Psoas muscle (tissue), 8 donors: ENCODE measurements around the gene SEMG2. TPM values are rescaled to one million over a fixed set of nuclear protein-coding genes. Genes with fewer than 3 reads are reported as not detected.

Experiments
- ATAC-seq, 4 donors: fragments of 200-7000 bp; cut with Tn5 transposase; one replicate each; pipeline ENCODE4 v1.9.1; 2020; ENCODE audit warnings: moderate library complexity in 3 of 4, mild to moderate bottlenecking in 2 of 4
- DNase-seq, 2 donors: peaks; one replicate each; pipeline ENCODE4 v3.0.0-alpha.2; 2020
- H3K27ac ChIP-seq: fragments of 200-600 bp; one replicate; pipeline ENCODE4 v1.8.0; 2022
- H3K27me3 ChIP-seq, 3 donors: fragments of 200-600 bp in 1 of 3; one replicate each; pipeline versions ENCODE4 v1.6.1 to v1.8.0; 2013 to 2022; ENCODE audit warnings: low read length in 2 of 3, mild to moderate bottlenecking in 2 of 3, moderate library complexity in 1 of 3; ENCODE audit not compliant: insufficient read depth in 3 of 3
- H3K36me3 ChIP-seq, 2 donors: fragments of 200-600 bp in 1 of 2; one replicate each; pipeline versions ENCODE4 v1.6.1 to v1.8.0; 2013 to 2022; ENCODE audit warnings: low read depth in 1 of 2, mild to moderate bottlenecking in 1 of 2, moderate library complexity in 1 of 2; ENCODE audit not compliant: insufficient read depth in 1 of 2
- H3K4me1 ChIP-seq: fragments of 200-600 bp; one replicate; pipeline ENCODE4 v1.8.0; 2022
- H3K4me3 ChIP-seq: fragments of 200-600 bp; one replicate; pipeline ENCODE4 v1.8.0; 2022; ENCODE audit warnings: mild to moderate bottlenecking
- H3K9me3 ChIP-seq: fragments of 200-600 bp; one replicate; pipeline ENCODE4 v1.8.0; 2022
- CTCF ChIP-seq: fragments of 200-600 bp; IDR thresholded peaks from one replicate; pipeline ENCODE4 v1.8.0; 2022; ENCODE audit warnings: antibody characterized with exemption
- WGBS, 3 donors: extraction: QIAGEN DNeasy Blood & Tissue Kit; methylation state at CpG; one replicate each; pipeline versions ENCODE4 v1.1.6 to v1.1.7; 2013; 5-methylcytosine and 5-hydroxymethylcytosine counted together
- intact Hi-C, 2 donors: fragments of 100-400 bp; cut with DNase I; formaldehyde crosslinking; loops; one replicate each; pipeline versions ENCODE4 v1.11.0 to v1.14.2; 2022
- polyA plus RNA-seq, 3 donors: library from polyadenylated mRNA; stranded (reverse); fragments of 200-250 nt; gene quantifications; one replicate each; pipeline ENCODE4 v1.2.3, GENCODE V29; 2013
- total RNA-seq, 4 donors: library from RNA; stranded (reverse); fragmentation: NEBNext Ultra II Directional in 2 of 4; extraction: Animal tissue kit (Norgen Biotek cat#: 25700) in 2 of 4; gene quantifications; one replicate each; pipeline versions ENCODE4 v1.2.1 to v1.2.4, GENCODE V29; 2021 to 2023
- donor health status: healthy with polysubstance abuse.
- donor health status: DM: no; HTN: no; CAD: no; lungs with moderate emphysema.
- donor health status: Bipolar disorder and iron deficiency.
- donor health status: healthy.
- donor health status: DM: yes; HTN: yes; CAD: no.
- donor health status: DM: no; HTN: no; CAD: no.
- donor health status: DM: no; HTN: no; CAD: no.
- donor health status: DM: yes; HTN: yes; CAD: no.

The SEMG2 gene
- total and polyA plus RNA-seq, 7 donors = not detected

GRCh38 chr20:45257711-45258110, 36.5 kb downstream of the SEMG2 start:
- intact Hi-C loops = no loop called here
- no peak overlapping the region for H3K4me3 ChIP-seq
- H3K4me1 ChIP-seq = peaks cover 12% of the 10 kb centered on the region
- DNase-seq (no peak), ATAC-seq (no peak)
- H3K27me3 ChIP-seq = peaks cover 0 to 4% (median 0%) of the 10 kb centered on the region in 3 donors
- H3K36me3 ChIP-seq = no peaks in the 10 kb centered on the region
- H3K27ac ChIP-seq = no peak overlapping the region
- WGBS, 3 donors = 55 to 60% (median 55%) methylated on average over 7 of the region's 7 CpGs
- no peak for TF ChIP-seq CTCF
- H3K9me3 ChIP-seq = no peaks in the 10 kb centered on the region

- no peak for ATAC-seq
- H3K4me1 ChIP-seq = peaks cover 12% of the 10 kb centered on the region
- TF ChIP-seq CTCF = no peak
- no peak overlapping the region for H3K4me3 ChIP-seq
- peaks cover 0 to 4% (median 0%) of the 10 kb centered on the region in 3 donors for H3K27me3 ChIP-seq
- no peaks in the 10 kb centered on the region for H3K9me3 ChIP-seq
- WGBS, 3 donors = 79 to 89% (median 83%) methylated on average over 3 of the region's 3 CpGs
- DNase-seq = no peak
- intact Hi-C loops = no loop called here
- no peaks in the 10 kb centered on the region for H3K36me3 ChIP-seq
- no peak overlapping the region for H3K27ac ChIP-seq
Observed at GRCh38 chr20:45258259-45258658, 37.1 kb downstream of the SEMG2 start.

GRCh38 chr20:45258664-45259063, 37.5 kb downstream of the SEMG2 start:
- Histone ChIP-seq H3K4me1 (peaks cover 12% of the 10 kb centered on the region), H3K9me3 (no peaks in the 10 kb centered on the region), H3K27ac (no peak overlapping the region), H3K36me3 (no peaks in the 10 kb centered on the region), H3K27me3 (peaks cover 0 to 4% (median 0%) of the 10 kb centered on the region in 3 donors), H3K4me3 (no peak overlapping the region)
- TF ChIP-seq CTCF = no peak
- DNase-seq (no peak), ATAC-seq (no peak)
- 33 to 34% (median 33%) methylated on average over 2 of the region's 2 CpGs for WGBS, 3 donors
- intact Hi-C loops = no loop called here

- 72 to 74% (median 73%) methylated on average over 3 of the region's 3 CpGs for WGBS, 3 donors
- ATAC-seq (no peak), DNase-seq (no peak)
- intact Hi-C loops = no loop called here
- no peak overlapping the region for H3K4me3 ChIP-seq
- peaks cover 0 to 2% (median 0%) of the 10 kb centered on the region in 3 donors for H3K27me3 ChIP-seq
- no peak for TF ChIP-seq CTCF
- no peaks in the 10 kb centered on the region for H3K9me3 ChIP-seq
- no peaks in the 10 kb centered on the region for H3K4me1 ChIP-seq
- H3K36me3 ChIP-seq = no peaks in the 10 kb centered on the region
- H3K27ac ChIP-seq = no peak overlapping the region
Observed at GRCh38 chr20:45263556-45264266, 42.5 kb downstream of the SEMG2 start.

GRCh38 chr20:45266977-45267376, 45.8 kb downstream of the SEMG2 start:
- H3K4me3 ChIP-seq = no peak overlapping the region
- no peaks in the 10 kb centered on the region for H3K36me3 ChIP-seq
- no peaks in the 10 kb centered on the region for H3K4me1 ChIP-seq
- TF ChIP-seq CTCF = no peak
- no peaks in the 10 kb centered on the region for H3K27me3 ChIP-seq
- no peaks in the 10 kb centered on the region for H3K9me3 ChIP-seq
- ATAC-seq = no peak
- H3K27ac ChIP-seq = no peak overlapping the region
- intact Hi-C loops = no loop called here
- no peak for DNase-seq
